NCI-H2107 treated with DMSO at 0.1 percent for 48 hours (cell line): ENCODE measurements around the gene TNIP3.
"Not testable (repeated sequence)": the region's sequence is repeated elsewhere in the genome, so short reads cannot be mapped to it uniquely, and the experiment has no call there.

Source experiments
- DNase-seq: peaks from one replicate; lab custom pipeline; 2025; ENCODE audit not compliant: unreplicated experiment; lab: John Stamatoyannopoulos, UW

The TNIP3 gene, protein sequence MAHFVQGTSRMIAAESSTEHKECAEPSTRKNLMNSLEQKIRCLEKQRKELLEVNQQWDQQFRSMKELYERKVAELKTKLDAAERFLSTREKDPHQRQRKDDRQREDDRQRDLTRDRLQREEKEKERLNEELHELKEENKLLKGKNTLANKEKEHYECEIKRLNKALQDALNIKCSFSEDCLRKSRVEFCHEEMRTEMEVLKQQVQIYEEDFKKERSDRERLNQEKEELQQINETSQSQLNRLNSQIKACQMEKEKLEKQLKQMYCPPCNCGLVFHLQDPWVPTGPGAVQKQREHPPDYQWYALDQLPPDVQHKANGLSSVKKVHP

DNA sequence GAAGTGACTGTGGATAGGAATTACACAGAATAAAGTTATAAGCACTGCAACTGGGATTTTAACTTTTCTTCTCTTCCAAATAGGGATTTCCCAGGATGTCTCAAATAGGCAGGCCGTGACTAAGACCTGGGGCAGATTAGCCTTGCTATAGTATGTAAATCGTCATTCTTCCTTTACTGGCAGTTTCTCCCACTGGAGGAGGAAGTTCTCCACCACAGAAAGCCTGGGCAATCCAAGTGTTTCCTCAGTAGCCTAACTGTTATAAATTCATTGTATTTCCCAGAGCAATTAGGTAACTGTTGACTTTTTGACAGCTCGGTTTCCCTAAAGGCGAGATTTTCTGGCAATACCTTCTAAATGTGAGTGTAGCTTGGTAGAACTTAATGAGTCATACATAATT, at the start of gene TNIP3:
TNIP3 (minus strand) TSS at position 31 of the 400 bp plus-strand sequence. CDS start 196 bp downstream, outside the sequence.
- no peak for DNase-seq

DNA sequence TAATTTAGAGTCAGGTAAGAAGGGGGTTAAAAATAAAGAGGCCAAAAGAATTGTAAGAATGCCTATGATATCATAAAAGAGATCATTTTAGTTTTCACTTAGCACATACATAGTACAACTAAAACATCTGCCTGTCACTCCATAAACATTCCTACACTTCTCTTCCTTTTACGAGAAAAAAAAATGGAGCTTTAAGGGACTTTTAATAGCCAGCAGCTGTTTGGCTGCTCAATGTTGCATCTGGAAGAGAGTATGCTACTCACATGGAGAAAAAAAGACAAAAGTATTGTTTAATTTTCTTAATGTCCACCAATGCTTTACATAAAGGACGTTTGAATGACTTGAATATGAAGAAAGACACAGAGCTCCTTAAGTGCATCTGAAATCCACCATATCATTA, 48.7 kb upstream of the TNIP3 start:
- DNase-seq, result no peak

DNA sequence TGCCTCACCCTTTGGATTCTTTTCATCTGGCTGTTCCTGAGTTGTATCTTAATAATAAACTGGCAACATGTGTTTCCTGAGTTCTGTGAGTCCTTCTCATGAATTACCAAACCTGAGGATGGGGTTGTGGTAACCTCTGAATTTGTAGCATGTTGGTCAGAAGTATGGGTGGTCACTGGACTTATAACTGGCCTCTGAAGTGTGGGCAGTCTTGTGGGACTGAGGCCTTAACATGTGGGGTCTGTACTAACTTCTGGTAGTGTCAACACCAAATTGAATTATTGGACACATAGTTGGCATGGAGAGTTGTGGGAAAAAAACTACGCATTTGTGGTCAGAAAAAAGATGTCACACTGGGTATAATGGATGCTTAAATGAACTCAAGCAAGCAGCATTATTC, 45.0 kb upstream of the TNIP3 start:
- DNase-seq, result no peak

DNA sequence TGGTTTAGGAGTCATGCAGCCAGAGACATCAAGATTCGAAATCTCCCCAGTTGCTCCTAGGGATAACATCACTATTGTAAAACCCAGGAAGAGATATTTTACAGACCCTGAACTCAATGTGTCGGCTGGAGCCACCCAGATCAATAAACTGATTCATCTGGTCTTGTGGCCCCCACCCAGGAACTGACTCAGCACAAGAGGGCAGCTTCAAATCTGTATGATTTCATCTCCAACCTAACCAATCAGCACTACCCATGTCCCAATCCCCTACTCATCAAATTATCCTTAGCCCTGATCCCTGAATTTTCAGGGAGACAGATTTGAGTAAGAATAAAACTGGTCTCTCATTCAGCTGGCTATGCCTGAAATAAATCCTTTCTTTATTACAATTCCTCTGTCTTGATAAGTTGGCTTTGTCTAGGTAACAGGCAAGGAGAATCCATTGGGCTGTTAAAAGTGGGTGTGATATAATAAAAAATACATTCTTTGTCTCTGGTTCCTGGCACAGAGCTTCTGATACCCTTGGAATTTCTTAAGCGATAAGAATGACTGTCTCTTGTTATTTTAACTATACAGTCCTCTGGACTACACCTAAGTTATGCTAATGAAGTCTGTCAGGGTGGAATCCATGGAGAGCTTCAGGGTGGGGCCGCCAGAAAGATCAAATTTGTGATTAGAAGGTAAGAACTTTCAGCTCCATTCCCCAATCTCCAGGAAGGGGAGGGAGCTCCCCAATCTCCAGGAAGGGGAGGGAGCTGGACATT, 44.3 kb upstream of the TNIP3 start:
- DNase-seq, result no peak

DNA sequence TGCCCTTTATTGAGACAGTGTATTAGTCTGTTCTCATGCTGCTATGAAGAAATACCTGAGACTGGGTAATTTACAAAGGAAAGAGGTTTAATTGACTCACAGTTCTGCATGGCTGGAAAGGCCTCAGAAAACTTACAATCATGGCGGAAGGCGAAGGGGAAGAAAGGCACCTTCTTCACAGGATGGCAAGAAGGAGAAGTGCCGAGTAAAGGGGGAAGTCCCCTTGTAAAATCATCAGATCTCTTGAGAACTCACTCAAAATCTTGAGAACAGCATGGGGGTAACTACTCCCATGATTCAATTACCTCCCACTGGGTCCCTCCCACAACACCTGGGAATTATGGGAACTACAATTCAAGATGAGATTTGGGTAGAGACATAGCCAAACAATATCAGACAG, 41.7 kb upstream of the TNIP3 start:
- DNase-seq, result not testable (repeated sequence)

DNA sequence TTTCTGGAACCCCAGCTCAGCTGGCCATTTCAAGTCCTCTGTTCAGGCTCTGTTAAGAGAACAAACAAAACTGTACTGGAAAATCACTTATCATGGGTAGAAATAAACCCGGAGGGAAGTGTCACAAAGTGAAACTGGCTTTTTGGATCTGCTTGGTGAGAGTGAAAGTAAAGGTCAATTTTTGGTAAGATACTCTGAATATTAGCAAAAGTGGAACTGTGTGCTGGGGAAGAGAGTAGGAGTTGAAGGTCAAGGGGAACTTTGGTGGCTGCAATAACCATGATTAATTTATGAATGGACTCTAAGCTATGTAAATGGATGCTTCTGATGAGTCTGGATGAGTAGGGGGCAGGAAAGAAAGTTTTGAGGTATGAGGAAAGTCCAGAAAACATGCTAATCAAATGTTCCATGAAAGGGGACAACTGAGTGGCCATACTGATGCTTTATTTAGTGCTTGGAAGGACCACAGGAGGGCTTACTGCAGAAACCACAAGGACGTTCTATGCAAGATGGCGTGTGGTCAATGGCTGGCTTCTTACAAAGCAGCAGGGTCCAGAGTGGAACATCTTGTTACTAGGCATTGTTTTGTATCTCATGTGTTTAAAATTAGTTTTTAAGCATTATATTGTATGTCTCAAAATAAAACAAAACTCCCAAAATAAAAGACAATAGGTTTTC, 36.8 kb upstream of the TNIP3 start:
- DNase-seq, result no peak

DNA sequence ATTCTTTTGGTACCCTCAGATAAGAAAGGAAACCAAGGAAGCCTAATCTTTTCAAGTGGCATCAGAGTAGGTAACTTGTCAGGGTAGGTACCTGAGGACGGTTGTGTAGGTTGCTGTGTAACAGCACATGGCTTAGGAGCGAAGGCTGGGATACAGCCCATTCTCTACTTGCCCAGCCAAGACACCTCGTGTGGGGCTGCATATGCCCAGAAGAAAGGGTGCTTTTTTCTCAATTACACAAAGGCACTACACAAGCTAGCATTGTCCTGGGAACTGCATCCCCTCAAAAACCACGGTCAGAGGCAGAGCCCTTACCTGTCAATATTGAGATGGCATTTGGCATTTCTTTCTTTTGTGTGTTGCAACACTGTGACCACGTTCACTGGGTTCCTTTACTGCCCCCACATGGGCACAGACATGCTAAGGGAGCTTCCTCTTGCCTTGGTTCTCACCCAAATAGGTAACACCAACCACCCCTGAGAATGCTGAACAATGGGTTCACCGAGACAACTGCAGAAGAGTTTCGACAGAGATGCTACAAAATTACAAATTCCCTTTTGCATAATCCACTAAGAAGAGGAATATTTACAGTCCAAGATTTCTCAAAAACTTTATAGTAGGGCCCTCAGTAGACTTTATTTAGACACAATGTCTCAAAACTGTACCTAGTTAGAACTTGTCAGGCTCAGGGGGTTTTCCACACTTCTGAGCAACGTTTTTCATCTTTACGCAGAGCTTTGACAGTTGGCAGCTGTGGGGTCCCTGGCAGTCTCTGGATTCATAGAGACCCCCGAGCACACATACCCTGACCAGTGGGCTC, 35.8 kb upstream of the TNIP3 start:
- no peak for DNase-seq

DNA sequence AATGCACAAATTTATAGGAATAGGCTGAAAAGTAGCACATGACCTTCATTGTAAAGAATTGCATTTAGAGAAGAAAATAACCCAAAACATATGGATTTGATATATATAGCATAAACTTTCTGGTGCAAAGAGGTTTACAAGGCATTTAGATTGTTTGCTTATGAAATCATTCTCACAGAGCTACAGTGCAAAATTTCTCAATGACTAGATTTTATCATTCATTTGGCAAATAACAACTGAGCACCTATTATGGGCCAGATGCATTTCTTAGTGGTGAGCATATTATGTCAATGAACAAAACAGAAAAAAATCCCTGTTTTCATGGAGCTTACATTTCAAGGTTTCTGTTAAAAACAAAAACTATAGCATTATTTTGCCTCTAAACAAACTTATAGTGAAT, 34.1 kb upstream of the TNIP3 start:
- DNase-seq, result no peak

DNA sequence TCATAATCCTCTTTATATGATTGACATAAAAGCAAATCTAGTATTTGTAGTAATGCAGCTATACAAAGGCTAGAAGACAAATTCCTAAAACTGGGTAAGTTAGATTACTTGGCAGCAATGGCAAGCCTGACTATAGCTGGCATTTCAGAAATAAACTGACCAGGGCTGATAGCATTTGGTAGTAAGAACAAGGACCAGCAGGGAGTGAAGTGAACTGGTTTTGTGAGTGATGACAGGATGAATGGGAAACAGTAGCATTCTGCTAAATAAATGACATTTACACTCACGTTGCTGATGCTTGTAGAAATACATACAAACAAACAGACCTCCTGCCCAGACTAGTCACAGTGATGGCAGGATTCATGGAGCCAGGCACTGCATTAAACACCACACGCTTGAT, 31.5 kb upstream of the TNIP3 start:
- no peak for DNase-seq

DNA sequence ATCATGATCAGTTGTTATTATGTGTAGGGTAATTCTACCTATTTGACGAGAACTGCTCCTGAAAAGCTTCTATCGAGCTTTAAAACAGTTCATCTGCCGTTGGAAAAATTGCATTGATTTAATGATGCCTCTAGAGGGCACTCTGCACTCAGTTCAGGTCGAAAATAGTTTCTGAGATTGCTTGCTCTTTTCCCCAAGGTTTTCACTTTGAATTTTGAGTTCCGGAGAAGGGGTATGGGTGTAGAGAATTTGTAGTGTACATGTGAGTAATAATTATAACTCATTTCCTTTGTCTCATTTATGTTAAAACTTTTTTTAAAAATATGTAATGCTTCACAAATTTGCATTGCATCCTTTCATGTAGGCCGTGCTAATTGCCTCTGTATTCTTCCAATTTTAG, 28.4 kb upstream of the TNIP3 start:
- no peak for DNase-seq

DNA sequence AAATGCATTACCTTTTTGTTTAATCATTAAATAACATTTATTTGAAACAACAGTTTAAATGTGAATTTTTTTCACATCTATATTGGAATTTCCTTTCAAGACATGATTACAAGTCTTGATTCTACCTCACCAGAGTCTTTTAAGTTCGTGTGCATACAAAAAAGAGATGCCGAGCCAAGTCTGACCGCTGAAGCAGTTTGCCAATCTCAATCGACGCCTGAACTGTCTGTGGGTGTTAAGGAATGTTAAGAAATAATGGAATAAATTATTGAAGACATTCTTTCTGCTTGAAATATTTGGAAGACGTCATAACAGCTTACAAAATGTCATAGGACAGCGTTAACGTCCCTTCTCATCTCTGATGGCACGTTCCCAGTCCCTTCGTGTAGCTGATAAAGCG, 27.9 kb upstream of the TNIP3 start:
- no peak for DNase-seq

DNA sequence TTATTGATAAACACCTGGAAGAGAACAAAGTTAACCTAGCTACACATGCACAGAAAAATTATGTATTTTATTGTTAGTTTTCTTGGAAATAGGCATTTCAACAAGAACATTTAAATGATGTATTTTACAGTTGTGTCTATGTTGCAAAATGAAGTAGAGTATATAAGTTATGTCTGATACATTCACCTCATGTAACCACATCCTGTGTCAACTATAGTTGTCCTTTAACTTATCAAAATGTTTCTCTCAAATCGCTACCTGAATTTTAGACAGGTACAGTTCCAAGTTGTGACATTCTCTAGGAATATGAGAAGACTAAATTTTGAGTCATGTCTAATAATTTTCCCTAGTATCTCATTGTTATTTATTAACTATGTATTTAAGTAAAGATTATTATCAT, 27.2 kb upstream of the TNIP3 start:
- DNase-seq, result no peak

DNA sequence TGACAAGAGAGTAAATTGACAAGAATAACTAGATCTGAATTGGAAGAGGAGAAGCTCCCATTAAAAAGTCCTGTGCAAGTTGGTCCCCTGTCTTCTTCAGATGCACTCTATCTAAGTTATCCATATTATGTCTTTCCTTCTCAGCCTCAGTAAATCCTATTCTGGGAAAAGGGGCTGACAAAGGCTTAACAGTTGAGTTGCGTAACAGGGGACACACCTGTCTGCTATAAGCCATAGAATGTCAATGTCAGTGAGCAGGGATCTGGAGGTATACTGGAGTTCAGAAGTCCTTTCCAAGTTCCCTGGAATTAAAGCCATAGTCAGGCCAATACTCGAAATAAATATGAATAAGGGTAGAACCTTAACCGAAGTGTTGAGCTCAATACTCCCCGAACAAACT, 26.3 kb upstream of the TNIP3 start:
- no peak for DNase-seq

DNA sequence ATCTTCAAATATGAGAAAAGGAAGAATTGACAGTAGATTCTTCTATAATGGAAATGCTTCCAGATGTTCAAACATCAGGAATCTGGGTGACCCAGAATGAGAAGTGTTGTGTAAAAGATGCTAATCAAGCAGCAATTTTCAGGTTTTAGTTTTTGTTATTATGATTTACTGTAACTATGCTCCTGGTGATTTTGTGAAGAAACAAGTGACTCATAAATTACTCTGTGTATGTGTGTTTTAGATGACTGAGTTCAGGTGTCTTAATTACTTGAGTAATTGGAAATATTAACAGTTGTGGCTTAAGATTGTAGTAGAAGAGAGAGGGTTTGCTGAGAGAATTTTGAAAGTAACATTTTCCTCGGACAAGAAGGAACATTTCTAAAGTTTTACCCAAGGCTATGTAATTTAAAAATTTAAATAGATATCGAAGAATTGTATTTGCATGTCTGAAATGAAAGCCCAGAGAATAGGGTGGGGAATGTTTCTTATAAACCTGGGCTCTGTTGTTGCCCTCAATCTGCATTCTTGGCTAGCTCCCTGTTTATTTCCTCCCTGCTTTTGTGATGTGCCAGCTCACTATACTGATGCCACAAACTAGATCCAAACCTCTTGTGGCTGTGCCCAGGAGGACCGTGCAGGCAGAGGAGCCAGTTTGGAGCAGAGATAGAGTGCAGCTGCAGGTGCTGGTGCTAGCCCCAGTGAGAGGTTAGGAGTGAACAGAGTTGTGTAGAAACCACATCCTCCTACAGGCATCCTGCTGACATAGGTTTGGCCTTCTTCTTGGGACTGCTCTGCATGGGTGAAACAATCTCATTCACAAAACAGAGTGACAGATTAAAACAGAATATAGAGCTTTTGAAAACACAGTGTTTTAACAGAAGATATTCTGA, 25.4 kb upstream of the TNIP3 start:
- DNase-seq, result no peak

DNA sequence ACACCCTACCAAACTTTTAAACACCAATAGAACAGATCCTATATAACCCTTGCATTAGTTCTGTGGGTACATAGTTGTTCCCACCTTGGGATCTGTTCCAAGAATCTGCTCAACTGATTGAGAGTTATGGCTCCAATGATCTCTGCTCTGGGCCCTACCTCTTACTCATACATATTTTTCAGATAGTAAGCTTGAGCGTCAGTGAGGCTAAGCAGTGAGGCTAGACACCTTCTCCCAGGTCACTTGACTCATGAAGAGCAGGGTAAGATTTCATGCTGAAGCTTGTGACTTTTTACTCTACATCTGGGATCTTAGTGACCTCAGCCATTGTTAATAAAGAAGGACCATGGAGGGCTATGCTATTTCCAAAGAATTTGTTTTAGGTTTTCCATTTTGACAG, 23.1 kb upstream of the TNIP3 start:
- DNase-seq, result no peak

DNA sequence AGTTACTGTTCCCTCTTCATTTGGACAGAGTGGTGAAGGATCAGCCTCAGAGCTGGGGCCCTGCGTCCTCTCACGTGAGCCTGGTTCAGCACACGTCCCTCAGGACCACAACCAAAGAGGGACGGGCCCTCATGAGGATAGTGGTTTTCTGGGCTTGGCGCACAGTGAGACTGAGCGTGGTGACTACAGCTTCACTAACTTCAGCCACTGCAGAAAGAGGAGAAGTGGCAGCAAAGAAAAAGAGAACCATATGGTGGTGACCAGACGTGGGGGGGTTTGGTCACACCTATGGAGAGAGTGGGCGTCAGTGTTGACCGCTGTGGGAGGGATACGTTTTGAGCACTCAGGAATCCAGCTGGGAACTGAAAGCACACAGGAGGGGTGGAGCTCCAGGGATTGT, 21.8 kb upstream of the TNIP3 start:
- no peak for DNase-seq

DNA sequence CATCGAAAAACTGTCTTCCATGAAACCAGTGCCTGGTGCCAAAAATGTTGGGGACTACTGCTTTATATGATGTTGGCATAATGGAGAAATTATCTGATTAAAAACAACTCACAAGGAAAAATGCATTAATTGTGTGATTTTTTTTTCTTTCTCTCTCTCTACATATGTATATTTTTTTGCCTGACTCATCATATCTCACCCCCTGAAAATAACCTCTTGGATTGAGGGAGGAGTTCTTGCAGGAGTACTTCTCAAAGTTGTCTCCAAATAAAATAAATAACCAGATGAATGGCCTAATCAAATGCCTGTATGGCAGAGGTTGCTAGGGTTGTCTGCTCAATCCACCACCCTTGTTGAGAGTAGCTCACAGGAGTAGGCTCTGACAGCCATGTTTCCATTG, 19.9 kb upstream of the TNIP3 start:
- DNase-seq, result no peak

DNA sequence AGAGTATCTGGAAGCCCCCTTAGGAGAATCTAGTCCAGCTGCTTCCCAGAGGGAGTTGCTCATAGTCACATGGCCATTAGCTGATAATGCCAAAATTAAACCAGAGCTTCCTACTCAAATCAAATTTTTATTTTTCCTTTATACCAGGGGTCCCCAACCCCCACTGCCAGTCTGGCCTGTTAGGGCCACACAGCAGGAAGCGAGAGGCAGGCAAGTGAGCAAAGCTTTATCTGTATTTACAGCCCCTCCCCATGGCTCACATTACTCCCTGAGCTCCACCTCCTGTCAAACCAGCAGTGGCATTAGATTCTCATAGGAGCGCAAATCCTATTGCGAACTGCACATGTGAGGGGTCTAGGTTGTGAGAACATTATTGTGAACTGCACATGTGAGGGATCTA, 19.2 kb upstream of the TNIP3 start:
- no peak for DNase-seq

DNA sequence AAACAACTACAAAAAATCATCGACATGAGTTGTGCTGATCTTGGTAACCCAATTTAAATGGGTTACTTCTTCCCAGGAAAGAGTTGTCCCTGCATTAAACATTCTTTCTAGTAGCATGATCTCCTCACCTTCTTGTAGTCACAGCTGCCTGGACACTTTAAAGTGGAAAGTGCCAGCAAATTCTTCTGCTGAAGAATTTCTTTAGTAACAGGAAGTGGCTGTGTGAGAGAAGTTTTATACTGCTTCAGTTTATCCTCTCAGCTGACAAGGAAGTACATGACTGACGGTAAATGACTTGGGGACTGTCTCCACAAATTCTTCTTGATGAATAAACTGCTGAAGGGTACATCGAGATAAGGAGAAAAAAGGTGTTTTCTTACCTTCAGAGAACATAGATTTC, 18.2 kb upstream of the TNIP3 start:
- DNase-seq, result no peak

DNA sequence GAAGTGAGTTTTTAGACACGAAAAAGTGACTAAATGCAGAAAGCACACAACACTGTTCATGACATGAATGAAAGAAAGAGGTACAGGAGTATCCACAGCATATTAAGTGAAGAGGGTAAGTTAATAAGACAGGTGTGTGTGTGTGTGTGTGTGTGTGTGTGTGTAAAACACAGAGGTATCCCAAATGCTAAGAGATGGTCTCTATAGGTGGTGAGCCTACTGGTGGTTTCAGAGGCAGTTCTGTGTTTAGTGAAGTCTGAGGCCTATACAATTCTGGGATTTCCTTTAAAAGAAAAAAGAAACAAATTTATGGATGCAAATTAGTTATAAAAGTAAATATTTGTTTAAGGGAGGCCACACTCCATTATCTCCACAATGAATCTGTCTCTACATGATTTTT, 17.4 kb upstream of the TNIP3 start:
- no peak for DNase-seq
